IPS DF 19.7 (cell line): Measurements from ENCODE around the gene GRK6.

Experiments used
- DNase-seq: peaks from one replicate; pipeline ENCODE4 v3.0.0-alpha.2; 2013; ENCODE audit warnings: low read depth, low spot score

Gene GRK6

DNA sequence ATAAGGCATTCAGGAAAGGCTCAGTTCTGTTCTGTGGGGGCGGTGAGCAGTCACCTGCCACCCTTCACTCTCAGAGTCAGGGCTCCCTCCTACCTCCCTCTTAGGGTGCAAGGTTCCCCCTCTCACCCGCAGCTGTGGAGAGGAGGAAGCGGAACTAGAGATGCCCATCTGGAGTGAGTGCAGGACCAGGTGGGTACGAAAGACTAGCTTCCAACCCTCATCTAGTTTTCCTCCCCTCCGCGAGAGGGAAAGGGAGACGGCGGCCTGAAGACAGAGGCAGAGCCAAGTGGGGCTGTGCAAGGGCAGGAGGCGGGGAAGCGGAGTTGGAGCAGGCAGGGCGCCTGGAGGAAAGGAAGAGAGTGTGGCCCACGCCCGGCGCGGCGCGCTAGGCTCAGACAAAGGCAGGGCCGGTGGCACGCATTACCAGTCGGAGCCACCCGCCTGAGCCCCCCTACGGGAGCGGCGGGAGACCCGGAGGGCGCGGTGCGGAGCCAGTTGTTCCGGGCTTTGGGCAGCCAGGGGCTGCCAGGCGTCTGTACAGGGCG, 27.4 kb downstream of the GRK6 start:
- no peak for DNase-seq

DNA sequence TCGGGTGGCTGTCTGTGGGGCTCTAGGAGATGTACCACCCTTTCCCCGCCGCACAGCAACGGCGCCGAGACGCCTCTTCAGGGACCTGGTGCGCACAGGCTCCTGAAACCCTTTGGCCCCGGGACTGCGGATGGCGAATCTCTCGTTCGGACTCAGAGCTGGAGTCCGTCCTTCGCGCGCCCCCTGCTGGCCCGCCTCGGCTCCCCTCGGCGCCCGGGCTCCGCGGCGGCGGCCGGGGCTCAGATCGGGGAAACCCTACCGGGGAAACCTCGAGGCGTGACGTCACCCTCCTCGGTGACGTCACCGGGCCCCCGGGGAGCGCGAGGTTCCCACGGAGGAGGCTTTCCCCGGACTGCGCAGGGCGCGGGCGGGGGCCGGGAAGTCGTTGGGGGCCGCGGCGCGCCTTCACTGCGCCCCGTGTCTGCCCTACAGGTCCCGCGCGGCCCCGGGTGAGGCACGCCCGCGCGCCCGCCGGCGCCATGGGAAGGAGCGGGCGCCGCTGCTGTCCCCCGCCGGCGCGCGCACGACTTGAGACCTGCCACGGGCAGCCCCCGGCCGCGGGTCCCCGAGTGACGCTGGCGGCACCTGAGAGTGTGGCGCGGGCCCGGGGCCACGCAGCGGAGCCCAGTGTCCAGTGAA, 28.0 kb downstream of the GRK6 start:
- no peak for DNase-seq

DNA sequence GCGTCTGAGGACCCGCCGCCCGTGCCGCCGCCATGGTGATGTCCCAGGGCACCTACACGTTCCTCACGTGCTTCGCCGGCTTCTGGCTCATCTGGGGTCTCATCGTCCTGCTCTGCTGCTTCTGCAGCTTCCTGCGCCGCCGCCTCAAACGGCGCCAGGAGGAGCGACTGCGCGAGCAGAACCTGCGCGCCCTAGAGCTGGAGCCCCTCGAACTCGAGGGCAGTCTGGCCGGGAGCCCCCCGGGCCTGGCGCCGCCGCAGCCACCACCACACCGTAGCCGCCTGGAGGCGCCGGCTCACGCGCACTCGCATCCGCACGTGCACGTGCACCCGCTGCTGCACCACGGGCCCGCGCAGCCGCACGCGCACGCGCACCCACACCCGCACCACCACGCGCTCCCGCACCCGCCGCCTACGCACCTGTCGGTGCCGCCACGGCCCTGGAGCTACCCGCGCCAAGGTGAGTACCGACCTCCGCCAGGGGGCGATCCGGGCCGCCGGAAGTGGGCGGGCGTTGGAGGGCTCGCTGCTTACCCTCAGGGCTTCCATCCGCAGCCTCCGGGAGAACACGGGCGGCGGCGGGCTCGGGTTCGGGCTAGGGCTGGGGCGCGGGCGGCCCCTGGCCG, 28.7 kb downstream of the GRK6 start:
- no peak for DNase-seq

DNA sequence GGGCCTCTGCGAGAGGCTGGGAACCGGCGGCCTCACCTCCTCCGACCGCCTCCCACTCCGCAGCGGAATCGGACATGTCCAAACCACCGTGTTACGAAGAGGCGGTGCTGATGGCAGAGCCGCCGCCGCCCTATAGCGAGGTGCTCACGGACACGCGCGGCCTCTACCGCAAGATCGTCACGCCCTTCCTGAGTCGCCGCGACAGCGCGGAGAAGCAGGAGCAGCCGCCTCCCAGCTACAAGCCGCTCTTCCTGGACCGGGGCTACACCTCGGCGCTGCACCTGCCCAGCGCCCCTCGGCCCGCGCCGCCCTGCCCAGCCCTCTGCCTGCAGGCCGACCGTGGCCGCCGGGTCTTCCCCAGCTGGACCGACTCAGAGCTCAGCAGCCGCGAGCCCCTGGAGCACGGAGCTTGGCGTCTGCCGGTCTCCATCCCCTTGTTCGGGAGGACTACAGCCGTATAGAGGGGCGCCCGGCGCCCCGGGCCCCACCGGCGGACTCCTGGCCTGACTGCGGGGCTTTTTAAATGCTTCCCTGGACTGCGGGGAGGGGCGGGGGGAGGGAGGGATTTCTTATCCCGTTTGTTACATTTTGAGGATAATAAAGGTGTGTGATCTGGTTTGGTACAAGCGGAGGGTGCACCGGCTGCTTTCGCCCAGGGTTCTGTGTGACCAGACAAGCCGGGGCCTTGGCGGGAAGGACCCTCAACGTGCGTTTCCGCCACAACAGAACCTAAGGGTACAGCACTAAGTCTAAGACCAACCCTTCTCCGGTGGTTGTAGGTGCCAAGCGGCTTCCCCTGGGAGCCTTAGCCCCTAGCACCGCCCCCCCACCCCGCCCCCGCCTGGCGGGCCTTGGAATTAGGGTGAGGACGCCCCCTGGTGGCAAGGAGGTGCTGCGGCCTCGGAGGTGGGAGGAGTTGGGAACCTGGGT, 29.4 kb downstream of the GRK6 start:
- DNase-seq: no peak

DNA sequence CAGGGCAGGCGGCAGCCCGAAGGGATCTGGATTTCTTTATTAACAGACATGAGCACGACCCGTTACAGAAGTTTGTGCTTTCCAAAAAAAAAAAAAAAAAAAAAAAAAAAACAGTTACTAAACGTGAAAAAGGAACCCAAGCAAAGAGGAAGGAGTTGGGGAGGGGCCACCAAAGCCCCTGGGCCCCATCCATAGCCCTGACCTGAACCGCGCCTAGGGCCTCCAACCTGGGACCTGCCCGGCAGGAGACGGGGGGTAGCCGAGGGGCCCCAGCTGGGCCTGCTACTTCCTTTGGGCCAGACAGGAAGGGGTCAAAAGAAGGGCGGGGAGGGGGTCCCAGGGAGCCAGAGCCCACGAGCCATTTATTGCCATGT, 30.1 kb downstream of the GRK6 start:
- no peak for DNase-seq

DNA sequence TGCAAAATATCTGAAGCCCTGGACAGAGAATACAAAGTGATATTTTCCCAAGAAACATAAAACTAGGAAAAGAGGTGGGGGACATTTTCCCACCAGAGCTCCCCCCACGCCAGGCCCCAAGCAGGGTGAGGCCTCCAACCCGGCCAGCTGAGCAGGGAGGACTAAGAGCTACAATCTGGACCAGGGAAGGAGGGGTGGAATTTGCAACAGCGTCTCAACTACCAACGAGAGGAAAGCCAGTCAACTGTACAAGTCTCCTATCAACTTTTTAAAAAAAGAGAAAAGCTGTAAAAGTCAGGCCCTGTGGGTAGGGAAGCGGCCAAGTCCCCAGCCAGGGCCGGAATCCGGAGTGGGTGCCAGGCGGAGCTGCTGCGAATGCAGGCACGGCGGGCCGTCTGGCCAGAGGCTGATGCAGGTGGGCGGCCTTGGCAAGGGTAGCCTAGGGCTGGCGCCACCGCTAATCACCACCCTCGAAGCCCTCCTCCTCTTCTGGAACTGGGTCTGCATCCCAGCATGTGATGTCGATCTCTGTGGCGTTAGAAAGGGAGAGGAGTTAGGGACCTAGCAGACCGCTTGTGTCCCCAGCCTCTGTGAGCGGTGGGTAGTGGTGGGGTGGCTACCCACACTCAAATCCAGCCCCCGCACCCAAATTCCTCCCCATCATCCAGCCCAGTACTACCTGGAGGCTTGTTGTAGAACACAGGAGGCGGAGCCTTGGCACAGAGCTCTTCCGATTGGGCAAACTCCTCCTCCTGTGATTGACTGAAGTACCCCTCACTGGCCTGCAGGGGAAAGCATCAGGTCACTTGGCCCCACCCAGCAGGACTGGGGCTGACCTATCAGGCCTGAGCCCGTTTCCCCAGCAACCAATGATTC, 30.7 kb downstream of the GRK6 start:
- peak; percentile 95 for DNase-seq

DNA sequence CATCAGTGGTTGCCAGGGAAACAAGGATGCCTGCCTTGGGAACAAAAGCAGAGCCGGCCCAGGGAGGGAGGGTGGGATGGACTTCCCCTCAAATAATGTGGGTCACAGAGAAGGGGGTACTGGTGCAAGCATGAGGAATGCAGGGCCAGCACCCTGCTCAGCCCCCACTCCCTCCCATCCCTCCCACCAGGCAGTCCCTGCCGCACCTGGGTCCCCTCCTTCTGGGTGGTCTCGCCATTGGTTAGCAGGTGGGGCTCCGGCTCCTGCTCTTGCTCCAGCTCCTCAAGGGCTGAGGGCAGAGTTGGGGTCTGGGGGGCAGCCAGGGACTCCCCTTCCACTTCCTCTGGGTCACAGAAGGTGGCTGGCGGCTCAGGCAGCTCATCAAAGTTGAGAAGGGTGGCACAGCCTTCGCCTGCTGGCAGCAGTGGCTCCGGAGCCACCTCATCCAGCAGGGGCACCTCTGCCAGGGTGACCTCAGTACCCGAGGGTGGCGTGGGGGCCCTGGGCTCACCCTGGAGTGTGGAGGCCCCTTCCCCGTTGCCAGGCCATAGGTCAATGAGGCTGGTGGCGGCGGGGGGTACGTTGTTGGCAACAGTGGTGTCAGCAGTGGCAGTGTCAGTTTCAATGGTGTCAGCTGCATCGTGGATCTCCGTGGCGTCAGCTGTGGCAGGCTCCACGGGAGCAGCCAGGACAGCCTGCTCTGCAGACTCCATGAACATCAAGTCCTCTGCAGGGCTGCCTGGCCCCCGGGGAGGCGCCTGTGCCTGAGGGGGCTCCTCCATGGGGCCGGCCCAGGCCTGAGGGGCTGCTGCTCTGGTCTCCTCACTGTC, 31.6 kb downstream of the GRK6 start:
- DNase-seq: no peak

DNA sequence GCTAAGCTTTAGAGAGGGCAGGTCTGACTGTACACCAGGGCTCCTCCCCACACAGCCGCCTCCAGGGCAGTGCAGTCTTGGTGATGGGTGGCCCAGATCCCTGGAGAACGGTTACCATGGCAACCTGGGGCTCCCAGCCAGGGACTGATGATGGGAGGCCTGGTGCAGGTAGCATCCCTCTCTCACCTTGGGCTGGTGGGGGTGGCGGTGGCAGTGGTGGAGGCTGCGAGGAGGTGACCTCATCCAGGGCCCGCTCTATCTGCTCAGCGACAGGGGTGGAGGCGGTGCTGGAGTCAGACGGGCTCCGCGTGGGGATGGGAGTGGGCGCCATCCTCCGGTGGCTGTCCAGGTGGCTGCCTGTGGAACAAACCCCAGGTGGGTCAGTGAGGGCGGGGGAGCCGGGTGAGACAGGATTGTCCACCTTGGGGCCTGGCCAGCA, 32.5 kb downstream of the GRK6 start:
- DNase-seq: no peak

DNA sequence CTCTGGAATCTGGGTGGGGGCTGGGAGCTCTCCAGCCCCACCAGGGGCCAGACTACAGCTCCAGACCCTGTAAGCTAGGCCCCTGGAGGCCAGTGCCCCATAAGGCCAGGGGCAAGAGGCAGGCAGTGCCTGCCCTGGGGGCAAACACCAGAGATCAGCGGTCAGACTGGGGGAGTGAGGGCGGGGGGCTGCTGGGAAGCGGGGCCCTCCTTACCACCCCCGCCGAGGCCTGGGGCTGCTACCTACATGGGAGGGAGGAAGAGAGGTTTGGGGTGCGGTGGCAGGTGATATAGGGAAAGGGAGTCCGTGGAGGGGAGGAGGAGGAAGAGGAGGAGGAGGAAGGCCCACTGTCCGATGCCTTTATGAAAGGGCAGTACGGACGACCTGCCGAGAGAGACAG, 32.9 kb downstream of the GRK6 start:
- DNase-seq: no peak

DNA sequence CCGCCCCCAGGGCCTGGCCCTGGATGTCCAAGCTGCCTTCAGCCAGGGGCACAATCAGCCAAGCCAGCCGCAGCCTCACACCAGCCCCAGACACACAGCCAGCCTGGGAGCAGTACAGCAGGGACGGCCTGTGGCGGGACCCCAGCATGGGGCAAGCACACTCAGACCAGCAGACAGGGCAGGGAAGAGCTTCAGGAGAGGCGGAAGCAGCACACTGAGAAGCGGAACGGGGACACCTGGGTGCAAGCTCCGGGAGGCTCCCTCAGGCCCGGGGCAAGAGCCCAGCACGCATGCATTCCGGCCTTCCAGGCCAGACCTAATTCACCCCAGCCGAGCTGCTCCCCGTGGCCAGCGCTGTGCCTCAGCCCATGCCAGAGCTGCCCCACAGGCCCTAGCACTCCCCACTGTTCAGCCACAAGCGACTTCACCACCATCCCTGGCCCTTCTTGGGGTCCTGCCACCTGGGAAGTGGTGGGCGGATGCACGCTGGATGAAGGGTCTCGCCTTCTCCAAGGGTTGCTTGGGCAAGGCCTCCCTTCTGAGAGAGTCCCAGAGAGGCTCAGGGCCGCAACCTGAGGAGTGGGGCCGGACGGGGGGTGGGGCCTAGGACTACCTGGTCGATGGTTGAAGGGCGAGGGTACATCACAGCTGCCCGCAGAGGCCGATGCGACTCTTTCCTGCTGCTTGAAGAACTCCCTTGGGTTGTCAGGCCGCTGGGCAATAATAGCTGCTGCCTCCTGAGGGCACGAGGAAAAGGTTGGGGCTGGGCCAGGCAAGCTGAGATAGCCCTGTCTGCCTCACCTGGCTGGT, 33.5 kb downstream of the GRK6 start:
- no peak for DNase-seq

DNA sequence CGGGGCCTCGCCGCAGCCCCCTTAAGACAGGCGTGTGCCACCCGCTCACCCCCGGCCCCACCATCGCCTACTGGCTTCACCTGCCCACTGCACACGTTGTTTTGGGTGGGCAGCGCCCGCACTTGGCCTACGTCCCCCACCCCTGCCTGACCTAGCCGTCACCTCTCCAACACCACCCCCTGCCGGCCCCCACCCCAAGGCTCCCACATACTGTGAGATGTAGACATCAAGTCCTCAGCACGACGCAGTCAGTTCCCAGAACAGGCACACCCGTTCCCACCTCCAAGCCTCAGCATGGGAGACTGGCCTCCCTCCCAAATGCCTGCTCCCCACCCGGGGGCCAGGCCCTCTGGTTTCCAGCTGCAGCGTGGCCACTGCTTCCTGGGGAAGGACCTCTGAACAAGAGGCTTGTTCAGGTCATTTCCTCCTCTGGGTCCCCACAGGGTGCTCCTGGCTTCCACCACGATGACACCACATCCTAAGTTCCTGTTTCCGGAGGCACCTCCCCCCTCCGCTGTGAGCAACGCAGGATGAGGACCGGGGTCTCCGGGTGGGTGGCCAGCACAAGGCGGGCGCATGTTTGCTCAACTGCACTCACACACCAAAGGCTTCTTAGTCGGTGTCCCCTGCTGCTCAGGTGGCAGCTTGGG, 35.7 kb downstream of the GRK6 start:
- DNase-seq: no peak

DNA sequence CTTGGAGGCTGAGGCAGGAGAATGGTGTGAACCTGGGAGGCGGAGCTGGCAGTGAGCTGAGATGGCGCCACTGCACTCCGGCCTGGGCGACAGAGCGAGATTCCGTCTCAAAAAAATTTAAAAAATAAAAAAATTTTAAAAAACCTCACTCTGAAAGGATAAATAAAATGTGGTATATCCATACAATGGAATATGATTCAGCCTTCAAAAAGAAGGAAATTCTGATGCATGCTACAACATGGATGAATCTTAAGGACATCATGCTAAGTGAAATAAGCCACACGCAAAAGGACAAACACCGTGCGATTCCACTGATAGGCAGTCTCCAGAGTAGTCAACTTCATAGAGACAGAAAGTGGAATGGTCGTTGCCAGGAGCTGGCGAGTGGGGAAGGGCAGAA, 38.6 kb downstream of the GRK6 start:
- no peak for DNase-seq

DNA sequence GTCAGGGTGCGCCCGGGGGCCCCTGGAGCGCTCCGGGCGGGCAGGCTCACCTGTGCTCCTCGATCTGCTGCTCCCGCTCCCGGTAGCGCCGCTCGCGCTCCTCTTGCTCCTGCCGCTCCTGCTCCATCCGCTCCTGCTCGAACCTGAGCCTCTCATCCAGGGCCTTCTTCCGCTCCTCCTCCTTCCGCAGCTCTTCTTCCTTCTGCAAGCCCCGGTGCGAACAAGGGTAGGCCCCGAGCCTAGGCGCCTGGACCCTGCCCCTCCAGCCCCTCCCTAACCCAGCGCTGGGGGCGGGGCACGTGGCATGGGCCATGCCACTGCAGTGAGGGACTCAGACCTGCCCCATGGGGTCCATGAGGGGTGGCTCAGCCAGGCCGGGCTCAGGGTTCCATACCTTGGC, 40.4 kb downstream of the GRK6 start:
- DNase-seq: no peak

DNA sequence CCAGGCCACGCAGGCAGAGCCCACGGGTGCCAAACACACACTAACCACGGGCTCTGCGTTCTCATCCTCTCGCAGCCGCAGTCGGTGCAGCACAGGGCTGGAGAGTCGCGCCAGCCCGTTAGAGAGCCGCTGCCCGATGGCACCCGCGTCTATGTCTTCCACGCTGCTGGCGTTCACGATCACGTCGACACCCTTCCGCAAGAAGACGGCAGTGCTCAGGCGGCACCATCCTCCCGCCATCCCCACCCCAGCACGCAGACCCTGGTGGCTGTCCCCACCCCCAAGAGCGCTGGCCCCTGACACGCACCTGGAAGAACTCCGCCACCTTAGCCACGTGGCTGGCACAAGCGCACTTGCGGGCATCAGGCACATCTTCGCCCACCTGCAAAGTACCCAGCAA, 41.0 kb downstream of the GRK6 start:
- no peak for DNase-seq

DNA sequence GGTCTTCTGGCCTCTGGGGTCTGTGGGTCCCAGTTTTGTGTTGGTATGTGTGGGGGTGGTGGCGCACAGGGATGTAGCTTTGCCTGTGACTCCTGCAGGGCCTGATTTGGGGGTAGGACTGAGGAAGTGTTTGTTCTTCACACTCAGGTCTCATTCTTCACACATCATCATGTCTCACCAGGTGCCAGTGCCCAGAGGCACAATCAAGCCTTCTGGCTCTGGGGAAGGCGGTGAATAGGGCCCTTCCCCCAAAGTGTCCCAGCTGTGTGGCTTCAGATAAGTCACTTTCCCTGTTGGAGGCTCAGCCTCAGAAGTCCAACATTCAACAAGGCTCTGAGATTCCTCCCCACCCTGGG, 41.8 kb downstream of the GRK6 start:
- no peak for DNase-seq

DNA sequence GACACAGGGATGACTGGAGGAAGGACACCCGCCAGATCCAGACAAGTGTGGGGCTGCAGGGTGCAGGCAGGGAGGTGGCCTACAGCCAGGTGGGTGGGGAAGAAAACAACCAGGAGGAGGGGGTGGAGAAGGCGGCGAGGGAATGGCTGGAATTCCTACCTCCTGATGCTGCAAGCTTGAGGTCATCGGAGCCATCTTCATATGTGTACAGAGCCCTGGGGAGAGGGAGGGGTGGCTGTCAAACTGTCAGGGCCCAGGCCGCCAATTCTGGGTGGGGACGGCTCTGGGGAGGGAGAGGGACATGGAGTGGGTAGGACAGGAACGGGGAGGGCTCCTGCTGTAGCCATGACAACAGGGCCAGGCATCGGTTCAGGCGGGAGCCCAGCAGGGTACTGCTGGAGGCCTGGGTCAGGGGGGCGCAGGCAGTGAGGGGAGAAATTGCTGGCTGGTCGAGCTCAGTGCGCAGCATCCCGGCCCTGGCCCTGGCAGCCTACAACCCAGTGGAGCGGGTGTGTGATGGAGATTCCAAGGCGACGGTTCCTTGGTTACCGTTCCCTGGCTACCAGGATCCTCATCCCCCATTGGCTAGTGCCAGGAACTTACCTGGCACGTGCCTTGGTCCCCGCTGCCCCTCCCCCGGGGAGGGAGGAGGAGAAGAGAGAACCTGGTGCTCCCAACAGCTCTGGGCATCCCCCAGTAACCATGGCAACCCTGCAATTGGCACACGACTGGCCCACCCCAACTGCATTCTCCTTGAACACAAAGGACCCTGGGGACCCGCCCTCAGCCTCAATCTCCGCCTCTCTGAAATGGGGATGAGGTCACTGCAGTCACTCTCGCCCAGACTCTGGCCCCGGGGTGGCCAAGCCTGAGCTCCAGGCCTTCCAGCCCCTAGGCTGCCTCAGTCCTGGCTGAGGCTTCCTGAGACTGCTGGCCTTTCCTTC, 42.5 kb downstream of the GRK6 start:
- DNase-seq: no peak

DNA sequence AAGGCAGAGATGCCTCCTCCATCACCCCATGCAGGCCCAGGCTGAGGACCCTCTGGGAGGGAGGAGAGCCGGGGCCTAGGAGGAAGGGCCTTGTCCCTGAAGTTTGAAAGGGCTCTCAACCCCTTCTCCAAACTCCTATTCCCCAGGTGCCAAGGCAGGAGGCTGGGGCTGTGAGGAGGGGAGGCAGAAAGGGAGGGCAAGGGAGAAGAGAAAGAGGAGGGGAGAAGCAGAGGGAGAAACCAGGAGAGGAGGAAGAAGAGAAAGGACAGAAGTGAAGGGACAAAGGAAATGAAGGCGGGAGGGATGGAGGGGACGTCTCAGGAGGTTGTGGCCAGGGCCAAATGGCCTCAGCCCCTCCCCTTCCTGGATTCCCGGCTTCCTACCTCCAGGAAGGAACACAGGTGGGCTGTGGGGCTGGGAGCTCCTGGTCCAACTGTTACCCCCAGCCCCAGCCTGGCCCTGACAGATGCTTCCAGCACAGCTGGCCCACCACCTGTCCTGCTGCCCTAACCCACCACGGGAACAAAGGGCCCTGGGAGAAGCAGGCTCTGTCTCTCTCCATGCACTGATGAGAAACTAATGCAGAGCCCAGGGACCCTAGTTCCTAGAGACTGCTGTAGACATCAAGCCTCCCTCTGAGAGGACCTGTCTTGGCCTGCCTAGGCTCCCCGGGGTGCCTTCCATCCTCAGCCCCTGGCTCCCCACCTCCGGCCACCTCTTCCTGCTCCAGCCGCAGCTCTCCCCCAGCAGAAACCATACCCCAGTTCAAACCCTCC, 43.5 kb downstream of the GRK6 start:
- no peak for DNase-seq
